ENCODE measurements around the gene ASTN2.

The ASTN2 gene

DNA sequence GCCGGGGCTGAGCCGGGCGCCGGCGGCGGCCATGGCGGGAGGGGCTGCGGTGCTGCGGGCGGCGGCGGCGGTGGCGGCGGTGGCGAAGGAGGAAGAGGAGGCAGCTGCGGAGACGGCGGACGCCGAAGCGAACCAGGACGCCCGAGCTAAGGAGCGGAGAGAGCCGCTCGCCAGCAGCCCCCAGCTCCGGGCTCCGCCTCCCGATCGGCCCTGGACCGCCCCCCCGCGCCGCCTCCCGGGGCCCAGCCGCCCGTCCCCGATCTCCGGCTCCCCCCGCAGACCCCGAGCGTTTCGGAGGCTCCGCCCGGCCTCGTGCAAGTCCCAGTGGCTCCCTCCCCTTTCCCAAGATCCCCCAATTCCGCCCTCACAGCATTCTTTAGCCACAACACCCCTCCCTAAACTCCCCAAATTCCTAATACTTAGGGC is at the start of gene ASTN2:
TSS of gene ASTN2 (minus strand) at position 152 of the 426 bp plus-strand sequence. CDS start at position 33, 119 bp downstream.
- no peak for DNase-seq

DNA sequence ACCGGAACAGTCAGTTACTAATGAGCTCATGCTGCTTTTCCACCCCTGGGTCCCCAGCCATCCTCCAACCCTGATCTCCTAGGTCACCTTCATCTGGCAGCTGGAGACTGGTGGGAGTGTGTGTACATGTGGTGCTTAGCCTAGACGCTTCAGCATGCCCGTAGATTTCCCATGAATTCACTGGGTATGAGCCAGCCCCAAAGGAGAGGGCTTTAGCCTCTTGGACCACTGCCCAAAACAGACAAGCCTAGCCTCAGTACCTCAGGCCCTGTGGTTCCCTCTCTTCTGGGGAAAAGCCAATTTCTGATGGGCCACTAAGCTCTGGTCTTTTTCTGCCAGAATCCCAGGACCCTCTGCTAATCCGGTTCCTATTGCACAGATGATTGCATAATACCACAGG is 48.0 kb upstream of the ASTN2 start:
- DNase-seq: no peak

- no peak for DNase-seq
Measured at GRCh38 chr9:117461386-117461785, 46.5 kb upstream of the ASTN2 start.

GRCh38 chr9:117460743-117461142 is 45.9 kb upstream of the ASTN2 start:
- no peak for DNase-seq

DNA sequence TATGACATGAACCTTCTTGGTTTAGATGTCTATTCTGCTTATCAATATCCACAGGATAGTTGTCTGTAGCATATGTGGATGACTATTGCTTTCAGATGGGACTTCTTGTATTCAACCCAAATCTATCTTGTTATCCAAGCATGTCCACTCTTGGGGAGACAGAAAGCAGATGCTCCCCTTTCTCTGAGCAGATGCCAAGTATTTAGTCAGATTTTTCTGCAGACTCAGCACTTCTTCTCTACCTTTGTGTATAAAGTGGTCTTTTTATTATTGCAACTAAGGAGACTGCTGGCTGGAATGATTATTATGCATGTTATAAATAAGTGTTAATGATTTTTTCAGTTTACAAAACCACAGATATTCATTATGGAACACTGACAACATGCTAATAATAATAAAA is 45.1 kb upstream of the ASTN2 start:
- DNase-seq: no peak

DNA sequence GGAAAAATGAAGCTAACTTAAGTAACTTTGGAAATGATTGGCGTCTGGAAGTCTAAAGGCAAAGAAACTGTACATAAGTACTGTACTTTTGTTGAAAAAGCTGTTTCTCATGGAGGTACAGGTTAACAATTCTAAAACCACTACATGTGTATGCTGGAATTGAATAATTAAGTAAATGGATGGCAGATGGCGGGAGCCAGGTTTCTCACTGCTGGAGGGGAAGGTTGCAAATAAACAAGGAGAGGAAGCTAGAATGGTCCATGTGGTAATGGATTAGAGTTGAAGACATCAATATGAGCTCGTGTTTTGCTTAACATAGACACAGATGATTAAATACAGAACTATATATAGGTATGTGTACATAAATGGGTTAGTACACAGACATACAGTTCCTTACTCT is 43.2 kb upstream of the ASTN2 start:
- no peak for DNase-seq

DNA sequence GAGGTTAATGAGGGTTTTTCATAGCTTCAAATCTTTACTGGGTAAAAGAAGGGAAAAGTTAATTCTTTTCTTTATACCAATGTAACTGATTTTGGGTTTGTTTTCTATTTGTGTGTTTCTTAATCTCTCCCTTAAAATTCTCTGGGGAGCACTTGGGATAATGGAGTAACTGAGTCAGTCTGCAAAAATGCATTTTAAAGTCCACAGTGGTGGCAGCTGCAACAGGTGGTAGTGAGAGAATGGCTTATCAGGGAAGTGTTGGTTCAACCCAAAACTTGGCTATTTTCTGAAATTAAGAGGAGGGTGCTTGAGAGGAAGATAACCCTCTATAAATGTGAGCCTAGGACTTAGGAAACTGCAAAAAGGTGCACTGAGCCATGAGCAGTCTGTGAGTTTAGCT is 39.9 kb upstream of the ASTN2 start:
- DNase-seq: no peak

DNA sequence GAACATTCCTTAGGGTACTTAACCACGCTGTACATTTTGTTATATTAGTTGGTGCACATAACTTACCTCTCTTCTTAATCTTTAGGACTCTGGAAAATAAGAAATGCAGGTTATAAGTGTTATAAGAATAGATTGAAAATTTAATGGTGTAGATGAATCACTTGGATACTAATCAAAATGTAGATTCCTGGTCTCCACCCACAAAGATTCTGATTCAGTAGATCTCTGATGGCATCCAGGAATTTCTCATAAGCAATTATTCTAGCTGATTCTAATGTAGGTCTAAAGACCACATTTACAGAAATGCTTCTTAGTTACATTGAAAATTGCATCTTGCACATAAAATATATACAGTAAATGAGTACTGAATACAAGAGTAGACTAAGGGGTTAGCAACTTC is 38.9 kb upstream of the ASTN2 start:
- DNase-seq: no peak

DNA sequence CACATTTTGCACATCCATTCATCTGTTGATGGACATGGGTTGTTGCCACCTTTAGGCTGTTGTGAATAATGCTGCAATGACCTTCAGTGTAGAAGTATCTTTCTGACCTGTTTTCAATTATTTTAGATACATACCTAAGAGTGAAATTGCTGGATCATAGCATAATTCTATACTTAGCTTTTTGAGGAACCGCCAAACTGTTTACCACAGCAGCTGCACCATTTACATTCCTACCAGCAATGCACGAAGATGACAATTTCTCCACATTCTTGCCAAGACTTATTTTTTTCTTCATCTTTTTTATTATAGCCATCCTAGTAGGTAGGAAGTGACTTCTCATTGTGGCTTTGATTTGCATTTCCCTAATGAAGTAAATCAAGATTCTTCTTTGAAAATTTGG is 36.5 kb upstream of the ASTN2 start:
- no peak for DNase-seq

DNA sequence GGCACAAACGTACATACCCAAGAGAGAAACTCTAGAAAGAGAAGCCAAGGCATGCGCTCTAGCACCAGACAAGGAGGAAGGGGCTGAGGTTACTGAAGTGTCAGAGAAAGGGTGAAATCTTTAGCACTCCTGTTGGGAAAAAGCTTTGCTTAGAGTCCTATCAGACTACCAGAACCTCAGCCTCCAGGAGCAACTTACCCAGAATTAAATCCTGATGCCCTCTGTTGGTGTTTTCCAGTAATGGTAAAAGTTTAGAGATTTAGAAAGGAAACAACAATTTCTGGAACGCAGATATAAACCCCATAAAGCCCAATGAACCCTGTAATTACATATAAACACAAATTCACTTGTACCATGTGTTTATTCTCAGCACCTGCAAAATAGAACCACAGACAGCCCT is 33.2 kb upstream of the ASTN2 start:
- DNase-seq: no peak

- no peak for DNase-seq
Measured at GRCh38 chr9:117445631-117446030, 30.8 kb upstream of the ASTN2 start.

GRCh38 chr9:117444501-117444900 is 29.6 kb upstream of the ASTN2 start:
- no peak for DNase-seq

GRCh38 chr9:117437283-117437682 is 22.4 kb upstream of the ASTN2 start:
- DNase-seq: no peak

DNA sequence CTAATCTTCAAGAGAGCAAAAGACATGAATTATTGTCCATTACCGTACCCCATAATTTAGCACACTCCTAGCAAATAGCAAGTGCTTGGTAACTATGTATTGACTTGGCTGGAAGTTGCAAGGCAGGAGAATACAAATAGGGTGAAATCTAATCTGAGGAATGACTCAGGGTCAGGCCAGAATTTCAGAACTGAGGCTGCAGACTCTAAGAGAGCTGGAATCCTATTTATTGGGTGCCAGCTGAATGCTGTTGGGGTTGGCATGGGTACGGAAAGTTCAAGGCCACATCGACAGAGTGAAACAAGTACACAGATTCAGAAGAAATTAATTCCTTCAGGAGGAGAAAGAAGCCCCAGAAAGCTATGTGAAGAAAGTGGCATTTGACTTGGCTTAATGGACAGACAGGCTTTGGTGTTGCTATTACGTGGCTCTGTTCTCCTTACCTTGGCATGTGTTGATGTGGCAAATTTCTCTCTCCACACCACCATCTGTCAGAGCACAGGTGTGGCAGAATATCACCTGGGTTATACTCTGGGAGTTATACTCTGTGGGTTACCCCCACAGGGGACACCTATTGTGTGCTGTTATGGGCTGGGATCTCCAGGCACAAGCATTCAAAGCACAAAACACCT is 20.9 kb upstream of the ASTN2 start:
- no peak for DNase-seq

DNA sequence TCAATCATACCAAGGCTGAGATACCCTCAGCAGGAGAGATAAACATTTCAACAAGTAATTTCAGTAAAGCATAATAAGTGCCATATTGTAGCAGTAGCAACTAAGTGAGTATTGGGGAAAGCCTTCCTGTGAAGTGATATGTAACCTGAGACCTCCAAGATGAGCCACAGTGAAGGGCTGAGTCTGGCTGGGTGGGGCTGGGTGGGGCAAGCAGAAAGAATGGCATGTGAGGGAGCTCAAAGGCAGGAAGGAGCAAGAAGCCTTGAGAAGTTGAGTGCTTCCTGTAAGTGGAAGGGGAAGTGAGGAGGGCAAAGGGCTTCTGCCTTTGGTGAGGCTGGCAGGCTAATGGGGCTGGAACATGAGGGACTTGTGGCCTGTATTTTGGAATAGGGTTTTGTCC is 19.7 kb upstream of the ASTN2 start:
- no peak for DNase-seq

- DNase-seq: no peak
Measured at GRCh38 chr9:117430813-117431212, 16.0 kb upstream of the ASTN2 start.

DNA sequence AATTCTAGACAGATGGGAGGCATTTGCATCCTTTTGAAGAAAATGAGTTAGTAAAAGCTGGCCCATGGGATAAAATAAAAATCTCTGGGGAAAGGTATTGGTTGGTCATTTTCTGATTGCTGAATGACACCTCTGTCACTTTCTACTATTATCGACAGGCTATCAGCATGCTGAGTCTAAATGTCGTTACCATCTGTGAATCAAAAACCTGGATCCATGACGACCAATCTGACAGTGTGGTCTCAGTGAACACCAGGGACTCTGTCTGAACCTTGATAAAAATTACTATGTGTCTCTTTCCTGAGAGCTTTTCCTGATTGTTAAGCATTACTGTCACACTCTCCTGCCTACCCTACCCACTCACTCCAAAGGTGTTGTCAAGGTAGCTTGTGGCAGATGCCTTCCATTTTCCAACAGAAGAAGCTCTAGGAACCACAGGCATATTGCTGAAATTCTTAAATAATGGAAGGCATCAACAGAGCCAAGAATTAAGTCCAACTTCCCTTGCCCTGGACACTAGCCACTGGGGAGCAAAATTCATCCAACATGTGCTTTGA is 12.6 kb upstream of the ASTN2 start:
- DNase-seq: no peak

- DNase-seq: no peak
Measured at GRCh38 chr9:117425566-117425965, 10.7 kb upstream of the ASTN2 start.

DNA sequence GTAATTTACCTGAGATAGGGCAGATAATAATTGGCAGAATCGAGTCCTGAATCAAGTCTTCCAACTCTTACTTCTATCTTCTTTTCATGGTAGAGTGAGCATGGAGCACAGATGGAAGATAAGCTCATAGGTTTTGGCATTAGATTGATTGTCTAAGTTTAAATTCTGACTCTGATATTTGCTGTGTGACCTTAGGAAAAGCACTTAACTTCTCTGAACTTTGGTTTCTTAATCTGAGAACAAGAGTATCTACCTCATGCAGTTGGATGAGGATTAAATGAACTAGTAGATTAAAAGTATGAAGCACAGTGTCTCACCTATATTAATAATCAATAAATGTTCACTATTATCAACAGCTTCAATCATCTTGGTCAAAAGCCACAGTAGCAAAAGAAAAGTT is 9.4 kb upstream of the ASTN2 start:
- DNase-seq: no peak

DNA sequence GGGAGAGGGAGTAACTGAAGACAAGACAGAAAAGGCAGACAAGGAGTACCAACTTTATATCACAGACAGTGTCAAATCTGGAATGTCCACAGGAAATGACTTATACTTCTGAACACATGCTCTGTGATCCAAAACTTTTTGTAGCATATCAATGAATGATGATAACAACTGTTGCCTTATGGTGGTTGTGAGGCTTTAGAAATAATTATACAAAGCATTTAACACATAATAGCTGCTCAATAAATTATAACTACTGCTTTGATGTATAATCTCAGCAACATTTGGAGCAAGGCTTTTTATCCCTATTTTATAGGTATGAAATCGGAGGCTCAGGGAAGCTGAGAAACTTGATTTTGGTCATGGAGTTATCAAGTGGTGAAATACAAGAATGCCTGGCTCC is 3.3 kb upstream of the ASTN2 start:
- DNase-seq: no peak

GRCh38 chr9:117416856-117417255 is 2.0 kb upstream of the ASTN2 start:
- DNase-seq: no peak

GRCh38 chr9:117415358-117415914 is 579 bp upstream of the ASTN2 start:
- DNase-seq: no peak

GRCh38 chr9:117414220-117414905 is 494 bp downstream of the ASTN2 start:
- no peak for DNase-seq

Measured in T1000 (cell line).